Nephron progenitor cell (in vitro differentiated cells): ENCODE results near the gene DOK7.

ENCODE experiments used
- DNase-seq: peaks from one replicate; pipeline ENCODE4 v3.0.0; 2021
- H3K27ac Mint-ChIP-seq: 2 replicates; pipeline ENCODE4 v1.8.0; 2021; ENCODE audit warnings: mild to moderate bottlenecking, moderate library complexity, mixed read lengths
- H3K27me3 Mint-ChIP-seq: 2 replicates; pipeline ENCODE4 v1.8.0; 2021; ENCODE audit warnings: mild to moderate bottlenecking, low read depth, mixed read lengths; ENCODE audit not compliant: poor library complexity
- H3K36me3 Mint-ChIP-seq: 2 replicates; pipeline ENCODE4 v1.8.0; 2021; ENCODE audit warnings: low read depth, mixed read lengths
- H3K4me1 Mint-ChIP-seq: 2 replicates; pipeline ENCODE4 v1.8.0; 2021; ENCODE audit warnings: mixed read lengths
- H3K4me3 Mint-ChIP-seq: 2 replicates; pipeline ENCODE4 v1.8.0; 2021; ENCODE audit warnings: mild to moderate bottlenecking, moderate library complexity, mixed read lengths
- H3K9me3 Mint-ChIP-seq: 2 replicates; pipeline ENCODE4 v1.8.0; 2021; ENCODE audit warnings: mild to moderate bottlenecking, moderate library complexity, mixed read lengths
- TF ChIP-seq, protein P1 (sequence below): fragments of 200-600 bp; sonication (generic); IDR thresholded peaks from 2 replicates; pipeline ENCODE4 v1.5.0; 2021; ENCODE audit warnings: antibody characterized with exemption

The DOK7 gene

GRCh38 chr4:3439391-3439790 lies 23.7 kb upstream of the DOK7 start:
- H3K27me3 Mint-ChIP-seq: no peaks in the 10 kb centered on the region
- TF ChIP-seq, protein P1, sequence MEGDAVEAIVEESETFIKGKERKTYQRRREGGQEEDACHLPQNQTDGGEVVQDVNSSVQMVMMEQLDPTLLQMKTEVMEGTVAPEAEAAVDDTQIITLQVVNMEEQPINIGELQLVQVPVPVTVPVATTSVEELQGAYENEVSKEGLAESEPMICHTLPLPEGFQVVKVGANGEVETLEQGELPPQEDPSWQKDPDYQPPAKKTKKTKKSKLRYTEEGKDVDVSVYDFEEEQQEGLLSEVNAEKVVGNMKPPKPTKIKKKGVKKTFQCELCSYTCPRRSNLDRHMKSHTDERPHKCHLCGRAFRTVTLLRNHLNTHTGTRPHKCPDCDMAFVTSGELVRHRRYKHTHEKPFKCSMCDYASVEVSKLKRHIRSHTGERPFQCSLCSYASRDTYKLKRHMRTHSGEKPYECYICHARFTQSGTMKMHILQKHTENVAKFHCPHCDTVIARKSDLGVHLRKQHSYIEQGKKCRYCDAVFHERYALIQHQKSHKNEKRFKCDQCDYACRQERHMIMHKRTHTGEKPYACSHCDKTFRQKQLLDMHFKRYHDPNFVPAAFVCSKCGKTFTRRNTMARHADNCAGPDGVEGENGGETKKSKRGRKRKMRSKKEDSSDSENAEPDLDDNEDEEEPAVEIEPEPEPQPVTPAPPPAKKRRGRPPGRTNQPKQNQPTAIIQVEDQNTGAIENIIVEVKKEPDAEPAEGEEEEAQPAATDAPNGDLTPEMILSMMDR: no peak
- no peak overlapping the region for H3K4me3 Mint-ChIP-seq
- peaks cover 4% of the 10 kb centered on the region for H3K4me1 Mint-ChIP-seq
- DNase-seq: no peak
- no peak overlapping the region for H3K27ac Mint-ChIP-seq
- H3K9me3 Mint-ChIP-seq: no peaks in the 10 kb centered on the region
- no peaks in the 10 kb centered on the region for H3K36me3 Mint-ChIP-seq

DNA sequence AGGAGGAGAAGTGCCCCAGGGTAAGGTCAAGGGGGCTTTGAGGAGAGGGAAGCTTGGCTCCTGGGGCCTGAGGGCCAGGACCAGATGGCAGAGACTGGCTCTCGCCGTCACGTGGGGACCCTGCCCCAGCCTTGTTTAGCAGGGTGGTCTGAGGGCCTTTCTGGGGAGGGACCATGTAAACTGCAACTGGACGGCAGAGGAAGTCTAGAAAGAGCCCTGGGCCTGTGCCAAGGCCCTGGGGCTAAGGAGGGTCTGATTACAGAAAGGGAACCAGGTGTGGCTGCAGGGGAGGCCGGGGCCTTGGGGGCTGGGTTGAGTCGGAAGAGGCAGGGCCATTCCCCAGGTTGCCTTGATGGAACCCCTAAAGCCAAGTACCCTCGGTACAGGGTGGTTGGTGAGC lies 23.1 kb upstream of the DOK7 start:
- DNase-seq: no peak
- Mint-ChIP-seq H3K27ac (no peak overlapping the region), H3K9me3 (no peaks in the 10 kb centered on the region), H3K4me1 (no peaks in the 10 kb centered on the region), H3K4me3 (no peak overlapping the region), H3K36me3 (no peaks in the 10 kb centered on the region), H3K27me3 (no peaks in the 10 kb centered on the region)
- TF ChIP-seq, protein P1: no peak

DNA sequence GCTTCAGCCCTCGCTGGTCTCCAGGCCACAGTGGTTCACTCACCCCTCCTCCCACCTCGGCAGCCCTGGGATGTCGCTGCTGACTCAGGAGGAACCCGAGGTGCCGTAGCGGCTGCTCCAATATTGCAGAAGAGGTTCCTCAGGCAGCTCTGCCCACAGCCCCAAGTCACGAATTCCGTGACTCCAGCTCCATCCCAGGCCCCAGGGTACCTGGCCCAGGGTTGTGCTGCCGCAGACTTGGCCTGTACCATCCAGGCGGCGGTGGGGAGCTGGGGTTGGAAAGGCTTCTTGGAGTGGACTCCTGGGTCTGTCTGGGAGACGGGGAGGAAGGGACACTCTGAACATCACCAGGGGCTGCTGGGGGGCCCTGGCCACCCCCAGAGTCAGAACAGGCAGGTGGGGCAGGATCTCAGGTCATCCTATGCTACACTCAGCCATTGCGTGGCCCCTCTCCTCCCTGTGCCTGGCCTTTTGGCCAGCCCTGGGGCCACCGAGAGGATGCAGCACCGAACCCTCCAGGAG lies 22.1 kb upstream of the DOK7 start:
- H3K4me1 Mint-ChIP-seq: no peaks in the 10 kb centered on the region
- H3K27me3 Mint-ChIP-seq: no peaks in the 10 kb centered on the region
- H3K9me3 Mint-ChIP-seq: no peaks in the 10 kb centered on the region

GRCh38 chr4:3441501-3442459 lies 21.3 kb upstream of the DOK7 start, which contains the start of gene HGFAC:
HGFAC (plus strand) TSS chr4:3441968; CDS start chr4:3442002, 34 bp downstream.
- no peaks in the 10 kb centered on the region for H3K36me3 Mint-ChIP-seq

More for the DNA sequence above, 22.1 kb upstream of the DOK7 start:
- TF ChIP-seq, protein P1: no peak
- no peaks in the 10 kb centered on the region for H3K36me3 Mint-ChIP-seq
- H3K4me3 Mint-ChIP-seq: no peak overlapping the region
- DNase-seq: no peak
- no peak overlapping the region for H3K27ac Mint-ChIP-seq

DNA sequence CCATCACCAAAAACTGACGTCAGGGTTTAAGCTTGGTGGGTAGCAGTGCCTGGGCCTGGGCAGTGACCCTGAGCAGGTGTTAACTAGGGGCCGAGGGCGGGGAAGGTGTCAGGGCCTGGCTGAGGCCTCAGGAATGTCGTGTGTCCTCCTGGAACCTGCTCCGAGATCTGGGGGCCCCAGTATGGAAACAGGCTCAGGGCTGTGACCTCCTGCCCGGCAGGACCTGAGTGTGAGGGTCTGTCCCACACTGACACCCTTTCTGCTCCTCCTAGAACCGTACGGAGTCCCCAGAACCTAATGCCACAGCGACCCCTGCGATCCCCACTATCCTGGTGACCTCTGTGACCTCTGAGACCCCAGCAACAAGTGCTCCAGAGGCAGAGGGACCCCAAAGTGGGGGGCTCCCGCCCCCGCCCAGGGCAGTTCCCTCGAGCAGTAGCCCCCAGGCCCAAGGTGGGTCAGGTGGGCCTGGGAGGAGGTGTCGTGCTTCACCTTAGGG lies 20.6 kb upstream of the DOK7 start:
- no peak for DNase-seq
- H3K27ac Mint-ChIP-seq: no peak overlapping the region
- no peaks in the 10 kb centered on the region for H3K27me3 Mint-ChIP-seq
- no peaks in the 10 kb centered on the region for H3K36me3 Mint-ChIP-seq
- no peak overlapping the region for H3K4me3 Mint-ChIP-seq
- H3K9me3 Mint-ChIP-seq: no peaks in the 10 kb centered on the region
- TF ChIP-seq, protein P1: no peak
- H3K4me1 Mint-ChIP-seq: no peaks in the 10 kb centered on the region

More at GRCh38 chr4:3441501-3442459, 21.3 kb upstream of the DOK7 start, which contains the start of gene HGFAC:
- no peaks in the 10 kb centered on the region for H3K27me3 Mint-ChIP-seq
- H3K27ac Mint-ChIP-seq: no peak within 1 kb of the TSS
- H3K9me3 Mint-ChIP-seq: no peaks in the 10 kb centered on the region
- no peak within 1 kb of the TSS for H3K4me3 Mint-ChIP-seq
- TF ChIP-seq, protein P1: no peak
- H3K4me1 Mint-ChIP-seq: no peaks in the 10 kb centered on the region
- no peak for DNase-seq
